ENCODE data around the gene SPATA31E1. TPM values are rescaled to one million over a fixed set of nuclear protein-coding genes. Genes with fewer than 3 reads are reported as not detected.
"Not testable (repeated sequence)": the region's sequence is repeated elsewhere in the genome, so short reads cannot be mapped to it uniquely, and the experiment has no call there.

The SPATA31E1 gene
- total RNA-seq: not detected
- long read RNA-seq: 0 reads

GRCh38 chr9:87882627-87883026 is at the start of gene SPATA31E1:
TSS of gene SPATA31E1 (plus strand) at chr9:87882877. CDS start at chr9:87882892, 15 bp downstream.
- intact Hi-C loops (cut with DNase I): no loop called here
- ATAC-seq (ENCODE audit: poor library complexity) (no peak), DNase-seq (no peak)

GRCh38 chr9:87834357-87834756 is 48.3 kb upstream of the SPATA31E1 start:
- ATAC-seq (ENCODE audit: poor library complexity) (no peak), DNase-seq (no peak)
- intact Hi-C loops (cut with DNase I): no loop called here

- intact Hi-C loops (cut with DNase I): no loop called here
- ATAC-seq (ENCODE audit: poor library complexity): no peak
- no peak for DNase-seq
Measured at GRCh38 chr9:87836536-87836935, 46.1 kb upstream of the SPATA31E1 start.

GRCh38 chr9:87836951-87837705 is 45.5 kb upstream of the SPATA31E1 start:
- intact Hi-C loops (cut with DNase I): no loop called here
- ATAC-seq (ENCODE audit: poor library complexity) (no peak), DNase-seq (no peak)

- ATAC-seq (ENCODE audit: poor library complexity): no peak
- no peak for DNase-seq
- intact Hi-C loops (cut with DNase I): no loop called here
Measured at GRCh38 chr9:87840134-87840533, 42.5 kb upstream of the SPATA31E1 start.

GRCh38 chr9:87842878-87843585 is 39.6 kb upstream of the SPATA31E1 start:
- DNase-seq (no peak), ATAC-seq (ENCODE audit: poor library complexity) (no peak)
- intact Hi-C loops (cut with DNase I): no loop called here

GRCh38 chr9:87844506-87844905 is 38.2 kb upstream of the SPATA31E1 start:
- DNase-seq: no peak
- intact Hi-C loops (cut with DNase I): no loop called here
- ATAC-seq (ENCODE audit: poor library complexity): no peak

GRCh38 chr9:87847817-87848216 is 34.9 kb upstream of the SPATA31E1 start:
- ATAC-seq (ENCODE audit: poor library complexity): peak; percentile 57

GRCh38 chr9:87849144-87849758 is 33.4 kb upstream of the SPATA31E1 start:
- intact Hi-C loops (cut with DNase I): no loop called here
- DNase-seq (no peak), ATAC-seq (ENCODE audit: poor library complexity) (no peak)

More at GRCh38 chr9:87847817-87848216, 34.9 kb upstream of the SPATA31E1 start:
- intact Hi-C loops (cut with DNase I); DNase-seq: not testable (repeated sequence)

GRCh38 chr9:87850391-87850790 is 32.3 kb upstream of the SPATA31E1 start:
- DNase-seq: no peak
- ATAC-seq (ENCODE audit: poor library complexity): no peak
- intact Hi-C loops (cut with DNase I): no loop called here

- ATAC-seq (ENCODE audit: poor library complexity); intact Hi-C loops (cut with DNase I); DNase-seq: not testable (repeated sequence)
Measured at GRCh38 chr9:87851186-87851585, 31.5 kb upstream of the SPATA31E1 start.

GRCh38 chr9:87853302-87853701 is 29.4 kb upstream of the SPATA31E1 start:
- intact Hi-C loops (cut with DNase I): no loop called here

GRCh38 chr9:87853876-87854579 is 28.6 kb upstream of the SPATA31E1 start:
- intact Hi-C loops (cut with DNase I): no loop called here

More at GRCh38 chr9:87853302-87853701, 29.4 kb upstream of the SPATA31E1 start:
- DNase-seq (no peak), ATAC-seq (ENCODE audit: poor library complexity) (no peak)

GRCh38 chr9:87854580-87854955 is 28.1 kb upstream of the SPATA31E1 start:
- DNase-seq (no peak), ATAC-seq (ENCODE audit: poor library complexity) (no peak)
- intact Hi-C loops (cut with DNase I): no loop called here

More at GRCh38 chr9:87853876-87854579, 28.6 kb upstream of the SPATA31E1 start:
- DNase-seq (no peak), ATAC-seq (ENCODE audit: poor library complexity) (no peak)

GRCh38 chr9:87855061-87855460 is 27.6 kb upstream of the SPATA31E1 start:
- DNase-seq (no peak), ATAC-seq (ENCODE audit: poor library complexity) (no peak)
- intact Hi-C loops (cut with DNase I): no loop called here

GRCh38 chr9:87857141-87857947 is 25.3 kb upstream of the SPATA31E1 start:
- DNase-seq (no peak), ATAC-seq (ENCODE audit: poor library complexity) (no peak)
- intact Hi-C loops (cut with DNase I): no loop called here

GRCh38 chr9:87857948-87858335 is 24.7 kb upstream of the SPATA31E1 start:
- DNase-seq (no peak), ATAC-seq (ENCODE audit: poor library complexity) (no peak)
- intact Hi-C loops (cut with DNase I): no loop called here

GRCh38 chr9:87859137-87859536 is 23.5 kb upstream of the SPATA31E1 start:
- no peak for DNase-seq
- intact Hi-C loops (cut with DNase I): no loop called here
- ATAC-seq (ENCODE audit: poor library complexity): no peak
